NB4 (cell line): Measurements from ENCODE around the gene IER5.

Experiments
- MYC ChIP-seq: IDR thresholded peaks from 2 replicates; pipeline ENCODE4 v1.6.1; 2011; ENCODE audit warnings: low read depth, low read length
- POLR2A ChIP-seq: IDR thresholded peaks from 2 replicates; pipeline ENCODE4 v1.6.1; 2011; ENCODE audit warnings: mild to moderate bottlenecking; ENCODE audit not compliant: insufficient read length; ENCODE audit errors: extremely low read depth
- TF ChIP-seq, protein P1 (sequence below): IDR thresholded peaks from one replicate; pipeline ENCODE4 v1.5.1; 2012; ENCODE audit warnings: low read depth, low read length

DNA sequence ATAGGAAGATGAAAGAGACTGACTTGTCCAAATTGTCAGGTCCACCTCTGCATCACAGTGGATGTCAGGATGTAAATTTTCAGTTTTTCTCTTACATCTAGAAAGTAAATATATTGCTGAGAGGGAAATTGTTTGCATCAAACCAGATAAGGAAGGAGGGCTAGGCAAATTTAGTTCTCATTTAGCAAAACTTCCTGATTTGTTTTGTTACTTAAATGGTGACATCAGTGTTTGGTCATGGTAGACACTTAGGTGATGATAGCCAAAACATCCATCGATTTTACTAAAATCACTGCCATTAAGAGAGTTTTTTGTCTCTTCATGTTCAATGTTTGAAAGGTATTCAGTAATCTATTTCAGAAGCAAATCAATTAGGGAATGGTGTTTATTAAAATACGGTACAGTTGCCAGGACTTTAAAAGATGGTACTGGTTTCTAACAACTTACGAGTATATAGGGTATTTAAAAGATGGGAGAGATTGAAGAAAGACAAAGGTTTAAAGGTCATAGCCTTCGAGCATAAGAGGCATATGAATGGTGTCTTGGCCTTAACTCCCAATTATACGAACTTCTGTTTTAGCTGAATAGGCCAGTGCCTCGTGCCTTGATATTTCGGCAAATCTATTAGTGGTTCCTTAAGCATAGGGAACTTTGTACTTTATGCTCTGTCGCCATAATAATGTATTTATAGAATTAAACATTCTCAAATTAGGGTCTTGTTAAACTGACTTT, 3.0 kb downstream of the IER5 start:
- no peak for TF ChIP-seq POLR2A
- TF ChIP-seq MYC = no peak
- TF ChIP-seq, protein P1, sequence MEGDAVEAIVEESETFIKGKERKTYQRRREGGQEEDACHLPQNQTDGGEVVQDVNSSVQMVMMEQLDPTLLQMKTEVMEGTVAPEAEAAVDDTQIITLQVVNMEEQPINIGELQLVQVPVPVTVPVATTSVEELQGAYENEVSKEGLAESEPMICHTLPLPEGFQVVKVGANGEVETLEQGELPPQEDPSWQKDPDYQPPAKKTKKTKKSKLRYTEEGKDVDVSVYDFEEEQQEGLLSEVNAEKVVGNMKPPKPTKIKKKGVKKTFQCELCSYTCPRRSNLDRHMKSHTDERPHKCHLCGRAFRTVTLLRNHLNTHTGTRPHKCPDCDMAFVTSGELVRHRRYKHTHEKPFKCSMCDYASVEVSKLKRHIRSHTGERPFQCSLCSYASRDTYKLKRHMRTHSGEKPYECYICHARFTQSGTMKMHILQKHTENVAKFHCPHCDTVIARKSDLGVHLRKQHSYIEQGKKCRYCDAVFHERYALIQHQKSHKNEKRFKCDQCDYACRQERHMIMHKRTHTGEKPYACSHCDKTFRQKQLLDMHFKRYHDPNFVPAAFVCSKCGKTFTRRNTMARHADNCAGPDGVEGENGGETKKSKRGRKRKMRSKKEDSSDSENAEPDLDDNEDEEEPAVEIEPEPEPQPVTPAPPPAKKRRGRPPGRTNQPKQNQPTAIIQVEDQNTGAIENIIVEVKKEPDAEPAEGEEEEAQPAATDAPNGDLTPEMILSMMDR = no peak
